ENCODE measurements around the gene VLDLR. TPM values are rescaled to one million over a fixed set of nuclear protein-coding genes. Genes with fewer than 3 reads are reported as not detected.

Gene VLDLR
- total RNA-seq, 1 donor from 2014 or later, result 16.4 TPM

DNA sequence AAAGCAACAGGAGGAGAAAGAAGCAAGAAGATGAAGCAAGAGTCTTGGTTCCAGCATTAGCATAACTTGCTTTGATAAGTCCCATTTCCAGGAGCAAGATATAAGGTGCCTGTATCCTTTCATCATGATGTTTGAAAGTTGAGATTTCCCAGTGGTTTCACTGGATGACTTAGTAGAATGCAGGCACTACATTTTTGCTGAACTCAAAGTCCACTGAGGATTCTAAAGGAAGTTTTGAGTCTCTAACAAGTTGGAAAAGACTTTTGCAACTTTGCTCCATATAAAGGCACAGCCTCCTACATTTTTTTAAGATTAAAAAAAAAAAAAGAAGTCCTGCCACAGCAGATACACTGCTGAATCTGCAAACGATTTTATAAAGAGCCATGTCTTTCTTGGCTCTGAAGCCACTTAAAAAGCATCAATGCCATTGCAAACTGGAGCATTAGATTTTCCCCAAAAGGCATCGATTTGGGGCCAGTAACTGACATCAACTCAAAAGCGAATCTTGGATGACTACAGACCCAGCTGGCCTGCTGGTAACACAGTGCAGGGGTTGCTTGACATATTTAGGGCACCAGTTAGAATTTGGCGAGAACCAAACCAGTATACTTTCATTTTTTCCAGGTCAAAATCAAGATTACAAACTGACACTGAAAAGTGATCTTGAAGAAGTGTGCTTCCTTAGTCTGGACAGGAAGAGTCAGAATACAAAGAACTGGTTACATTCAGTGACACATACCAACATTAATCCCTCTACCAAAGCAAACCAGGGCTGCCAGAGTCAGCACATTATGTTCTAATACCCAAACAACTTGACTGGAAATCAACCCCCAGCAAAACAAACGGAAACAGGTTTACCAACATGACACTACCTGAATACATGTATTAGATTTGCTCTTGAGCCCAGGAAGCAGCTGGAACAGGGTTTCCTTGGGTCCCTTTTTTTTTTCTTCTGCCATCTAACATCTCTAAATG, 56.6 kb downstream of the VLDLR start:
- Histone ChIP-seq H3K9ac (no peak overlapping the region), H3K79me2 (ENCODE audit: low read depth) (no peaks in the 10 kb centered on the region), H3K36me3 (no peaks in the 10 kb centered on the region), H2AFZ (replicated peaks) (no peak overlapping the region), H3K27ac (no peak overlapping the region), H3K4me2 (no peak overlapping the region), H4K20me1 (ENCODE audit: low read depth) (no peaks in the 10 kb centered on the region), H3K9me3 (ENCODE audit: low read depth) (no peaks in the 10 kb centered on the region), H3F3A (ENCODE audit: low read depth) (no peaks in the 10 kb centered on the region), H3K4me1 (no peaks in the 10 kb centered on the region), H3K4me3 (no peak overlapping the region), H3K27me3 (no peaks in the 10 kb centered on the region)
- H3K9me3 Mint-ChIP-seq, result no peaks in the 10 kb centered on the region
- H3K27ac Mint-ChIP-seq, result no peak overlapping the region
- no peaks in the 10 kb centered on the region for H3K36me3 Mint-ChIP-seq
- TF ChIP-seq EZH2phosphoT487 (IDR thresholded peaks at IDR 0.05), result no peak
- no peak for TF ChIP-seq EZH2 (IDR thresholded peaks at IDR 0.05)
- no peak for TF ChIP-seq CTCF (IDR thresholded peaks at IDR 0.05)
- H3K4me1 Mint-ChIP-seq, result no peaks in the 10 kb centered on the region
- no peak overlapping the region for H3K4me3 Mint-ChIP-seq
- DNase-seq (ENCODE audit: low spot score), result no peak
- no peaks in the 10 kb centered on the region for H3K27me3 Mint-ChIP-seq (ENCODE audit: insufficient read depth, low read depth)

DNA sequence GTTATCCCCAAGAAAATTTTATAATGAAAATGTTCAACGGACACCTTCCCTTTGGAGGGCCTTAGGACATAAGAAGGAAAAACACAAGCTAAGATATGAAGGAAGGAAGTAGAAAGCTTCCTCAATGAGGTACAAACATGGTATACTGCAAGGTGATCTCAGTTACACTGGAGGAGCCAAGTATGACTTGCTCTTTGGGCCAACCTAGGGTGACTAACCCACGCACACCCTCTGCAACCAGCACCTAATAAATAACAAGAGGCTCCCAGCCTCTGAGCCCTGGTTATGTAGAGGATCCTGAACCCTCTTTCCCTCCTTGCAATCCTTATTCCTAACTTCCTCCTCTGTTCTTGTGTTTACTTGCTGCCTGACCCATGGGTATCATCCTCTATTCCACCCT, 57.4 kb downstream of the VLDLR start:
- no peak for TF ChIP-seq EZH2phosphoT487 (IDR thresholded peaks at IDR 0.05)
- TF ChIP-seq CTCF (IDR thresholded peaks at IDR 0.05), result no peak
- TF ChIP-seq EZH2 (IDR thresholded peaks at IDR 0.05), result no peak
- H3K4me1 ChIP-seq, result no peaks in the 10 kb centered on the region
- no peaks in the 10 kb centered on the region for H3K36me3 Mint-ChIP-seq
- H3K9me3 ChIP-seq (ENCODE audit: low read depth), result no peaks in the 10 kb centered on the region
- H4K20me1 ChIP-seq (ENCODE audit: low read depth), result no peaks in the 10 kb centered on the region
- no peak overlapping the region for H3K9ac ChIP-seq
- no peak for DNase-seq (ENCODE audit: low spot score)
- H3K79me2 ChIP-seq (ENCODE audit: low read depth), result no peaks in the 10 kb centered on the region
- H2AFZ ChIP-seq (replicated peaks), result no peak overlapping the region
- no peak overlapping the region for H3K27ac Mint-ChIP-seq
- H3F3A ChIP-seq (ENCODE audit: low read depth), result no peaks in the 10 kb centered on the region
- H3K4me1 Mint-ChIP-seq, result no peaks in the 10 kb centered on the region
- H3K4me2 ChIP-seq, result no peak overlapping the region
- no peaks in the 10 kb centered on the region for H3K27me3 ChIP-seq
- H3K4me3 Mint-ChIP-seq, result no peak overlapping the region
- no peaks in the 10 kb centered on the region for H3K36me3 ChIP-seq
- H3K9me3 Mint-ChIP-seq, result no peaks in the 10 kb centered on the region
- no peaks in the 10 kb centered on the region for H3K27me3 Mint-ChIP-seq (ENCODE audit: insufficient read depth, low read depth)
- H3K4me3 ChIP-seq, result no peak overlapping the region
- H3K27ac ChIP-seq, result no peak overlapping the region

DNA sequence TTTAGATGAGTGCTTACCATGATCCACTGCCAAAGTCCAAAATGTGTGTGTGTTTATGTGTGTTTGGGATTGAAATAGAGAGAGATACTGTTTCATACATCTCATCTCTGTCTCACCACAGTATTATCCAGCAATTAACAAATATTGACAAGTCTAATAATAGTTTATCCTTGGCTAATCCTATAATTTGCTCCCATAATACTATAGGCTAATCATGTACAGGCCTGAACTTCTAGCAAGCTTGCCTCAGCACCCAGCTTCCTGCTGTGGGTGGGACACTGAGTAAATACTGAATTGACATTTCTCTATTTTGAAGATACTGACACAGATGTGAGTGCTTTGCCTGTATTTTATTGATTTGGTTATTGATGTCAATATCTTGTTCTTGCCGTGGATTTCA, 60.4 kb downstream of the VLDLR start:
- no peaks in the 10 kb centered on the region for H3K9me3 Mint-ChIP-seq

More for the DNA sequence above, 60.4 kb downstream of the VLDLR start:
- Mint-ChIP-seq H3K27me3 (ENCODE audit: insufficient read depth, low read depth) (no peaks in the 10 kb centered on the region), H3K4me3 (no peak overlapping the region), H3K4me1 (no peaks in the 10 kb centered on the region), H3K27ac (no peak overlapping the region), H3K36me3 (no peaks in the 10 kb centered on the region)
- no peaks in the 10 kb centered on the region for H3F3A ChIP-seq (ENCODE audit: low read depth)
- no peak overlapping the region for H3K27ac ChIP-seq
- no peaks in the 10 kb centered on the region for H3K4me1 ChIP-seq
- no peak overlapping the region for H2AFZ ChIP-seq (replicated peaks)
- no peaks in the 10 kb centered on the region for H3K36me3 ChIP-seq
- H3K4me3 ChIP-seq, result no peak overlapping the region
- no peaks in the 10 kb centered on the region for H4K20me1 ChIP-seq (ENCODE audit: low read depth)
- no peaks in the 10 kb centered on the region for H3K27me3 ChIP-seq
- H3K9me3 ChIP-seq (ENCODE audit: low read depth), result no peaks in the 10 kb centered on the region
- no peak for DNase-seq (ENCODE audit: low spot score)
- H3K79me2 ChIP-seq (ENCODE audit: low read depth), result no peaks in the 10 kb centered on the region
- no peak for TF ChIP-seq CTCF (IDR thresholded peaks at IDR 0.05)
- TF ChIP-seq EZH2phosphoT487 (IDR thresholded peaks at IDR 0.05), result no peak
- no peak for TF ChIP-seq EZH2 (IDR thresholded peaks at IDR 0.05)
- no peak overlapping the region for H3K9ac ChIP-seq
- H3K4me2 ChIP-seq, result no peak overlapping the region

All from neural progenitor cell (in vitro differentiated cells).